GM20000 (cell line): Measurements from ENCODE around the gene PDP2.

Source experiments
- DNase-seq: peaks from one replicate; pipeline ENCODE4 v3.0.0; 2012; ENCODE audit warnings: low spot score
- CTCF ChIP-seq: IDR thresholded peaks from 2 replicates; pipeline ENCODE4 v1.5.1; 2012; ENCODE audit warnings: mild to moderate bottlenecking, control low read depth; ENCODE audit errors: extremely low read depth, missing control alignments

PDP2 gene

GRCh38 chr16:66918355-66918754, 38.0 kb downstream of the PDP2 start:
- DNase-seq: no peak
- no peak for TF ChIP-seq CTCF

DNA sequence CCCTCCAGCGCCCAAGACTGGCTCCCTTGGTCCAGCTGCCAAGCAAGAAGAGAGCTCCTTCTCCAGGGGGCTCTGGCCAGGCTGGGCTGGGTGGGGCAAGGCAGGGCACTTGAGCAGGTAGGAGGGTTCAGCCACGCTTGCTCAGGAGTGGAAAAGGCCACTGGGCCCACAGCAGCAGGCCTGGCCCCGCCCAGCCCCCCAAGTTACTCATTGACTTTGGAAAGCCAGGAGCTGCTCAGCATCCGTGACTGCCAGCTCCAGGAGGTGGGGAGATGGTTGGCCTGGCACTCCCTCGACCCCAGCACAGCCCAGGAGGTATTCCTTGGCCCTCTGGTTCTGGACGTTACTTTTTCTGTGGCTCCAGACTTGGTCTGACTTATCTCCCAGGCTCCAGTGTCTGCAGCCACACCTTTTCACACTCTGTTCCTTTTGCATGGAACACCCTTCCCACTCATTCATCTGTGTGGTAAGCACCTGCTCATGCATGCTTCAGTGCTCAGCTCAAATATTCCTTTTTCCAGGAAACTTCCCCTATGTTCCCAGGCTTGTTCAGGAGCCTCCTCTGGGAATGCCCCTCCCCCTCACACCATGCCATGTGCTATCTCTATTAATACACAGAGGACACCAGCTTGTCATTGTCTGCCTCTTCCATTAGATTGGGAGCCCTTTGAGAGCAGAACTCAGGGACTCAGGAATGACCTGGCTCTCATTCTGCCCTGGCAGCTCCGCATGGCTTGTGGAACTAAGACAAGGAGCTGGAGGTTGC, 38.7 kb downstream of the PDP2 start, which contains the start of gene CDH16:
Gene CDH16, minus strand, starts transcription at position 83 of the 766 bp plus-strand sequence. CDS start 820 bp downstream, outside the sequence.
- no peak for TF ChIP-seq CTCF
- DNase-seq: no peak

DNA sequence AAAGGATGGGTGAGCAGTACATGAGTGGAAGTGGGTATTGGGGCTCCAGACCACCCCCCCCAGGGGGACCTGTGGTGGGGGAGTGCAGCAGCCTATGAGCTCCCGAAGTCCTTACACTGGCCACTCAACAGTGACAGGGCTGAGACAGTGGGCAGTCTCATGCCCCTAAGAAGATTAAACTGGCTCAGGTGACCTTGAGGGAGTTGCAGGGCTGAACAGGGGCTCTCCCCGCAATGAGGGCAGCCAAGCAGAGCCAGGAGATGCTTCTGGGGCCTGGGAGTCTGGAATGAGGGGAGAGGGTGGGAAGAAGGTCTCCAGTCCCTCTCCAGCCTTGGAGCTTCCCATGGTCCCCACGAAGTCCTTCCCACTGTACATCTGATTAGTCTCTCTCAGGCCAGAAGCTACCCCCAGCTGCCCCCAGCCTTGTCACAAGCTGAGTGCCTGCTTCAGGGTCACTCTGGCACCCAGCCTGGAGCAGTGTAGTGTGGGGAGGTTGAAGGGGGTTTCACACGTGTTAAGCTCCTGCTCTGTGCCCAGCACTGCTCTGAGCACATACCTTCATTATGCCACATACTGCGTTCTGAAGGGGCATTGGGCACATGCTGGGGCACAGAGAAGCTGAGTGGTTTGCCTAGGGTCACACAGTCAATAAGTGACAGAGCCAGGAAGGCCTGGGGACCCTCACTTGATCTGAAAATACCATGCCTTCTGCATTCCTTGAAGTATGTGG, 39.4 kb downstream of the PDP2 start:
- DNase-seq: no peak
- no peak for TF ChIP-seq CTCF

GRCh38 chr16:66920299-66920590, 39.9 kb downstream of the PDP2 start:
- TF ChIP-seq CTCF: no peak
- DNase-seq: no peak

DNA sequence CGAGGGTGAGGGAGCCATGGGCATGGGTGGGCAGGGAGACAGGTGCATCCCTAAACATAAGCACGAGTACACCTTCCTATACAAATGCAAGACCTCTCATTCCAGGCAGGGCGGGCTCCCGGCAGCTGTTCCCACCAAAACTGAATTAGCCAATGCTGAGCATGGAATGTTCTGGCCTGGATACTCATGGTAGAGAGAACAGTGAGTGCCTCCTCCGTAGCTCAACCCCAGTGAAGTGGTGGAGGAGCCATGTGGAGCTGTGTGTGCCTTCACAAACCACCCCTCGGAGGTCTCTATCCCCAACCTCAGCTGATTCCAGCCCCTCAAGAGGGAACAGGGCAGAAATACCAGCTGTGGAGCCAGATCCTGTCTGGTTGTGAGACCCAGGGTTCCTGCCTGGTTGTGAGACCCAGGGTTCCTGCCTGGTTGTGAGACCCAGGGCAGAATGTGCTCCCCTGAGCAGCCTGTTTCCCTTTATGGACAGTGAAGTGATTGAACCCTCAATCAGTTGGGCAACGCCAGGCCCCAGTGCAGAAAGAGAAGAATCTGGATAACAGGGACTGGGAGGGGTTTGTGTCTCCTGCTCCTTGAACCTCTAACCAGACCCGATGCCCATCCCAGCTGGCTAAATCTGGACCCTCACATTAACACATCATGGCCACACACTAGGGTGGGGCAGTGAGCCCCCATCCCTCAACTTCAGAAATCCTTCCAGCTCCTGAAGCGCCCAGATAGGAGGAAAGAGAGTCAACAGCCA, 40.8 kb downstream of the PDP2 start:
- DNase-seq: no peak
- TF ChIP-seq CTCF: no peak

DNA sequence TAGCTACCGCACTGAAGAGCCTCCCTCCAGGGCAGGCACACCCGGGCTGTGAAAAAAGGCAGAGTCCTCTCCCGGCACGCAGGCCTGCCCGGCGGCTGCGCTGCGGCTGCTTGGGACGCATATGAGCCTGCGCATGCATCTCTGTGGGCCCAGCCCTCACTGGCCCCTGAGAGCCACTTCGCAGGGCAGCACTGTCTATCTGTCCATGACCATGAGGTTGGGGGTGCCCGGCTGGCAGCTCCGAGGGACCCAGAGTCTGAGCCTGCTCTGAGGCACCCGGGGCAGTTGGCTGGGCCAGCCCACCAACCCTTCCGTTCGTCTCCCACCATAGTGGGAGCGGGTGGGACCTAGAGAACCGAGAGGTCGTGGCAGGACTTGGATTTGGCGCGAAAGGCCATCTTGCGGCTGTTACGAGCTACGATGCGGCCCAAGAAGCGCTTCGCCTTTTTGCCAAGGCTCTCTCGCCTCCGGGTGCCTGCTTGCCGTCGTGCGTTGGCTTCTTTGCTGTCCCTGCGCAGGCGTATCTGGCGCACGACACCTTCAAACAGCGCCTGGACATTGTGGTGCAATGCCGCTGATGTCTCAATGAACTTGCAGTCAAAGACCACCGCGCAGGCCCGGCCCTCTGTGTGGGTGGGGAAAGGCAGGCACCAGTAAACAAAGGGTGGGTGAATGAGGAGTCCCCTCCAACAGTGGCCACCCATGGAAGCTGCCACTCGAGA, 41.6 kb downstream of the PDP2 start:
- no peak for TF ChIP-seq CTCF

More for the DNA sequence above, 41.6 kb downstream of the PDP2 start:
- DNase-seq: no peak
